ENCODE results near the gene CD300LF.

- no peak for TF ChIP-seq CTCF (IDR thresholded peaks at IDR 0.05; ENCODE audit: low read length)
- no peak for TF ChIP-seq EZH2 (IDR thresholded peaks at IDR 0.05; ENCODE audit: borderline replicate concordance, low read length)
These were observed 16.0 kb upstream of the CD300LF start for GRCh38 chr17:74728702-74729075.

Measured in OCI-LY1 (cell line).